Mammary epithelial cell (primary cell): ENCODE results near the gene CTDSPL.

Source experiments
- EZH2 ChIP-seq: IDR thresholded peaks from 2 replicates; pipeline ENCODE4 v1.6.1; 2012; ENCODE audit warnings: low read length, inconsistent platforms, borderline replicate concordance
- TF ChIP-seq, protein P1 (sequence below), 2 donors: IDR thresholded peaks in 1 of 2; conservative IDR thresholded peaks in 1 of 2; 2 replicates each; pipeline ENCODE4 v1.5.1; 2011 to 2012; ENCODE audit warnings: inconsistent platforms in 2 of 2, low read length in 2 of 2, mild to moderate bottlenecking in 2 of 2, control low read depth in 1 of 2, low read depth in 1 of 2; ENCODE audit not compliant: insufficient read depth in 1 of 2; ENCODE audit errors: extremely low read depth in 1 of 2

DNA sequence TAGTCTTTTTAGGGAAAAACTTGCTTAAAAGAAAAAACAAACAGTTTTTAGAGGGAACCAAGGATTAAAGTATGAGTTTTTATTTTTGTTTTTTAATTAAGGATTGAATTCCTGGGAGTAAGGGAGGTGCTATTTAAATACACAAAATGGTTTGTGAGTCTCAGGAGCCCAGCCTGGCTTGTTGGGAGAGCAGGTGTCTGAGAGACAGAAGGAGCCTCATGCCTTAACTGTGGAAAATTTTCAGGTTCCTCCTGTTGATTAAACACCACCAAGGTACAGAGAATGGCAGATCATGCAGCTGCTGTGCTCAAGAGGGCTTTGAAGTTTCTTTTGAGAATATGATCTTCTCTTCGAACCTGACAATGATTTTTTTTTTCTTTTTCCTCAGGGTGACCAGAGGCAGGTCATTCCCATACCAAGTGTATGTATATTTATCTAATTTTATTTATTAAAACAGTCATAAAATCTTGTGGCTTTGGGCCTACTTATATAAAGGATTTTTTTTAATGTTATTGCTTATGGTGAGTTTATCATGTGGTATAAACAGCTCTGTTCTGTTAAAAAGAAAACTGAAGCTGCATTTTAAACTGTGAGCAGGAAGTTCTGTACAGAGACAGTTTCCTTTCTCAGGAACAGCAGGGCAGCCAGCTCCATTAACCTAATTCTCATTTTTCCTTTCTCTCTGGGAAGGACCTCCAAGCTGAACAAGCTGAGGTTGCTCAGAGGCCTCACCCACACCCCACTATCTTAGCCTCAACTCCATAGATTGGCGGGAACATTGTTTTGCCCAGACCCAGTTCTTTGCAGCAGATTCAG lies 95.3 kb downstream of the CTDSPL start:
- no peak for TF ChIP-seq EZH2
- TF ChIP-seq, protein P1, sequence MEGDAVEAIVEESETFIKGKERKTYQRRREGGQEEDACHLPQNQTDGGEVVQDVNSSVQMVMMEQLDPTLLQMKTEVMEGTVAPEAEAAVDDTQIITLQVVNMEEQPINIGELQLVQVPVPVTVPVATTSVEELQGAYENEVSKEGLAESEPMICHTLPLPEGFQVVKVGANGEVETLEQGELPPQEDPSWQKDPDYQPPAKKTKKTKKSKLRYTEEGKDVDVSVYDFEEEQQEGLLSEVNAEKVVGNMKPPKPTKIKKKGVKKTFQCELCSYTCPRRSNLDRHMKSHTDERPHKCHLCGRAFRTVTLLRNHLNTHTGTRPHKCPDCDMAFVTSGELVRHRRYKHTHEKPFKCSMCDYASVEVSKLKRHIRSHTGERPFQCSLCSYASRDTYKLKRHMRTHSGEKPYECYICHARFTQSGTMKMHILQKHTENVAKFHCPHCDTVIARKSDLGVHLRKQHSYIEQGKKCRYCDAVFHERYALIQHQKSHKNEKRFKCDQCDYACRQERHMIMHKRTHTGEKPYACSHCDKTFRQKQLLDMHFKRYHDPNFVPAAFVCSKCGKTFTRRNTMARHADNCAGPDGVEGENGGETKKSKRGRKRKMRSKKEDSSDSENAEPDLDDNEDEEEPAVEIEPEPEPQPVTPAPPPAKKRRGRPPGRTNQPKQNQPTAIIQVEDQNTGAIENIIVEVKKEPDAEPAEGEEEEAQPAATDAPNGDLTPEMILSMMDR (conservative IDR thresholded peaks at IDR 0.05 in 1 of 2, IDR thresholded peaks at IDR 0.05 in 1 of 2; ENCODE audit: extremely low read depth in 1 of 2, insufficient read depth in 1 of 2, low read depth in 1 of 2, low read length in 2 of 2) = no peak
